T47D (cell line): ENCODE measurements around the gene BAHCC1.
"Not testable (repeated sequence)": the region's sequence is repeated elsewhere in the genome, so short reads cannot be mapped to it uniquely, and the experiment has no call there.

ENCODE experiments used
- DNase-seq, 2 experiments: peaks; one replicate each; pipeline versions ENCODE4 v3.0.0 to v3.0.0-alpha.2; 2011 to 2012; ENCODE audit warnings: low read depth in 1 of 2, low spot score in 1 of 2
- JUND ChIP-seq: IDR thresholded peaks from 2 replicates; pipeline ENCODE4 v1.6.1; 2012; ENCODE audit warnings: low read depth
- in situ Hi-C: cut with HindIII; loops from 2 replicates; pipeline ENCODE4 v1.10.0; 2016; ENCODE audit warnings: low sequenced_read_pairs, low pct_unique_long_range_greater_than_20kb

BAHCC1 gene

GRCh38 chr17:81394921-81395599, at the start of gene BAHCC1:
BAHCC1 (plus strand) TSS chr17:81395457; CDS start chr17:81399740, 4,283 bp downstream.
- in situ Hi-C loops = no loop called here
- DNase-seq = peak; percentile 100
- TF ChIP-seq JUND = no peak

- in situ Hi-C loops = no loop called here
- DNase-seq = peak; percentile 99 to 100
- TF ChIP-seq JUND = no peak
These were observed 49.0 kb upstream of the BAHCC1 start for GRCh38 chr17:81346090-81346907.

GRCh38 chr17:81346908-81347349, 48.3 kb upstream of the BAHCC1 start:
- TF ChIP-seq JUND = no peak
- no peak for DNase-seq
- in situ Hi-C loops = no loop called here

GRCh38 chr17:81347437-81347836, 47.8 kb upstream of the BAHCC1 start:
- DNase-seq = no peak
- in situ Hi-C loops = no loop called here
- no peak for TF ChIP-seq JUND

- TF ChIP-seq JUND = no peak
- no peak for DNase-seq
- in situ Hi-C loops = no loop called here
These were observed 46.9 kb upstream of the BAHCC1 start for GRCh38 chr17:81348097-81349055.

GRCh38 chr17:81349397-81350319, 45.6 kb upstream of the BAHCC1 start:
- in situ Hi-C loops = no loop called here
- no peak for DNase-seq
- TF ChIP-seq JUND = no peak

- in situ Hi-C loops = no loop called here
- DNase-seq = no peak
- TF ChIP-seq JUND = no peak
These were observed 44.9 kb upstream of the BAHCC1 start for GRCh38 chr17:81350320-81350890.

- in situ Hi-C loops, DNase-seq: not testable (repeated sequence)
These were observed 43.8 kb upstream of the BAHCC1 start for GRCh38 chr17:81351329-81352052.

- DNase-seq, in situ Hi-C loops: not testable (repeated sequence)
These were observed 43.2 kb upstream of the BAHCC1 start for GRCh38 chr17:81352056-81352455.

GRCh38 chr17:81354252-81354953, 40.9 kb upstream of the BAHCC1 start:
- no peak for DNase-seq
- in situ Hi-C loops = no loop called here
- TF ChIP-seq JUND = no peak

- DNase-seq = no peak
- no peak for TF ChIP-seq JUND
- in situ Hi-C loops = no loop called here
These were observed 40.3 kb upstream of the BAHCC1 start for GRCh38 chr17:81354954-81355347.
